GM19240 (cell line): ENCODE data around the gene ZNF329.
A peak's percentile ranks its signal among the peaks of the same experiment; 100 is the strongest.

Experiments used
- DNase-seq: peaks from one replicate; pipeline ENCODE4 v3.0.0; 2011; ENCODE audit warnings: low spot score; ENCODE audit not compliant: insufficient read length

ZNF329 gene

GRCh38 chr19:58118979-58119733 lies 31.4 kb downstream of the ZNF329 start:
- no peak for DNase-seq

GRCh38 chr19:58117841-58118575 lies 32.6 kb downstream of the ZNF329 start:
- no peak for DNase-seq

- DNase-seq, result no peak
Measured at GRCh38 chr19:58108546-58108817, 42.1 kb downstream of the ZNF329 start.

GRCh38 chr19:58107778-58108545 lies 42.6 kb downstream of the ZNF329 start:
- DNase-seq, result no peak

- DNase-seq, result no peak
Measured at GRCh38 chr19:58098682-58098998, 51.9 kb downstream of the ZNF329 start.

GRCh38 chr19:58097781-58098681 lies 52.6 kb downstream of the ZNF329 start, which contains the start of gene ZSCAN18:
TSS of gene ZSCAN18 (minus strand) at chr19:58098231. CDS start at chr19:58090267, 7,964 bp downstream.
- peak; percentile 73 for DNase-seq

- DNase-seq, result no peak
Measured at GRCh38 chr19:58097349-58097748, 53.2 kb downstream of the ZNF329 start.

- DNase-seq, result no peak
Measured at GRCh38 chr19:58096884-58097283, 53.7 kb downstream of the ZNF329 start.

GRCh38 chr19:58095328-58095727 lies 55.3 kb downstream of the ZNF329 start:
- no peak for DNase-seq

GRCh38 chr19:58093071-58093470 lies 57.5 kb downstream of the ZNF329 start:
- no peak for DNase-seq

- DNase-seq, result no peak
Measured at GRCh38 chr19:58091251-58091995, 59.2 kb downstream of the ZNF329 start.

GRCh38 chr19:58089846-58090245 lies 60.7 kb downstream of the ZNF329 start:
- DNase-seq, result no peak

- DNase-seq, result no peak
Measured at GRCh38 chr19:58088521-58089052, 62.0 kb downstream of the ZNF329 start.

- no peak for DNase-seq
Measured at GRCh38 chr19:58086825-58087710, 63.5 kb downstream of the ZNF329 start.

GRCh38 chr19:58085348-58085875 lies 65.2 kb downstream of the ZNF329 start:
- no peak for DNase-seq

GRCh38 chr19:58084596-58085347 lies 65.8 kb downstream of the ZNF329 start:
- no peak for DNase-seq

- no peak for DNase-seq
Measured at GRCh38 chr19:58083021-58083420, 67.6 kb downstream of the ZNF329 start.

- DNase-seq, result no peak
Measured at GRCh38 chr19:58079792-58080191, 70.8 kb downstream of the ZNF329 start.
